ENCODE measurements around the gene MC1R. TPM values are rescaled to one million over a fixed set of nuclear protein-coding genes. Genes with fewer than 3 reads are reported as not detected.
A peak's percentile ranks its signal among the peaks of the same experiment; 100 is the strongest.

Gene MC1R
- total RNA-seq, 2 experiments from 2014 or later, result 2.0 to 2.5 TPM

DNA sequence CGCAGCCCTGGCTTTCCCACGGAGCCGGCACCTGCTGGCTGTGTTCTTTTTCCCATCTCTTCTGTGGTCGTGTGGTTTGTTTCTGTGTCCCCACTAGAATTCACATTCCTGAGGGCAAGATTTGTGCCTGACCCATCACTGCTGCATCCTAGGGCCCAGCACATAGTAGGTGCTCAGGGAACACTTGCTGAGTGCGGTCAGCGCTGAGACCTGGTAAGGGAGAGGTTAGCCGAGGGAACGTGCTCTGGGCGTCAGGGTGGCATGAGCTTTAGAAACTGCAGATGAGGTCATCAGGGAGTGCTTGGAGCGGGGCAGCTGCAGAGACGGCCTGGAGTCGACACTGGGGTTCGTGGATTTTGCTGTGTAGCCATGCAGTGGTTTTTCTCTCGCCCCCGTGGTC lies 35.8 kb downstream of the MC1R start:
- POLR2A ChIA-PET, result interaction anchor here (0.6 to 1.2 kb wide), 2 partner anchors 60 to 385 kb away, joined by 3 read pairs; no protein-coding TSS in a partner anchor
- intact Hi-C loops (cut with micrococcal nuclease), result no loop called here
- Mint-ChIP-seq H3K4me3 (no peak overlapping the region), H3K27me3 (no peaks in the 10 kb centered on the region), H3K27ac (no peak overlapping the region), H3K36me3 (ENCODE audit: low read depth) (peaks cover 7% of the 10 kb centered on the region), H3K9me3 (no peaks in the 10 kb centered on the region), H3K4me1 (ENCODE audit: low read depth) (peaks cover 3% of the 10 kb centered on the region)
- no peak for DNase-seq
- TF ChIP-seq, protein P1, sequence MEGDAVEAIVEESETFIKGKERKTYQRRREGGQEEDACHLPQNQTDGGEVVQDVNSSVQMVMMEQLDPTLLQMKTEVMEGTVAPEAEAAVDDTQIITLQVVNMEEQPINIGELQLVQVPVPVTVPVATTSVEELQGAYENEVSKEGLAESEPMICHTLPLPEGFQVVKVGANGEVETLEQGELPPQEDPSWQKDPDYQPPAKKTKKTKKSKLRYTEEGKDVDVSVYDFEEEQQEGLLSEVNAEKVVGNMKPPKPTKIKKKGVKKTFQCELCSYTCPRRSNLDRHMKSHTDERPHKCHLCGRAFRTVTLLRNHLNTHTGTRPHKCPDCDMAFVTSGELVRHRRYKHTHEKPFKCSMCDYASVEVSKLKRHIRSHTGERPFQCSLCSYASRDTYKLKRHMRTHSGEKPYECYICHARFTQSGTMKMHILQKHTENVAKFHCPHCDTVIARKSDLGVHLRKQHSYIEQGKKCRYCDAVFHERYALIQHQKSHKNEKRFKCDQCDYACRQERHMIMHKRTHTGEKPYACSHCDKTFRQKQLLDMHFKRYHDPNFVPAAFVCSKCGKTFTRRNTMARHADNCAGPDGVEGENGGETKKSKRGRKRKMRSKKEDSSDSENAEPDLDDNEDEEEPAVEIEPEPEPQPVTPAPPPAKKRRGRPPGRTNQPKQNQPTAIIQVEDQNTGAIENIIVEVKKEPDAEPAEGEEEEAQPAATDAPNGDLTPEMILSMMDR (IDR thresholded peaks at IDR 0.05), result no peak
- ATAC-seq, result no peak
- CTCF ChIA-PET, result no interaction called here

DNA sequence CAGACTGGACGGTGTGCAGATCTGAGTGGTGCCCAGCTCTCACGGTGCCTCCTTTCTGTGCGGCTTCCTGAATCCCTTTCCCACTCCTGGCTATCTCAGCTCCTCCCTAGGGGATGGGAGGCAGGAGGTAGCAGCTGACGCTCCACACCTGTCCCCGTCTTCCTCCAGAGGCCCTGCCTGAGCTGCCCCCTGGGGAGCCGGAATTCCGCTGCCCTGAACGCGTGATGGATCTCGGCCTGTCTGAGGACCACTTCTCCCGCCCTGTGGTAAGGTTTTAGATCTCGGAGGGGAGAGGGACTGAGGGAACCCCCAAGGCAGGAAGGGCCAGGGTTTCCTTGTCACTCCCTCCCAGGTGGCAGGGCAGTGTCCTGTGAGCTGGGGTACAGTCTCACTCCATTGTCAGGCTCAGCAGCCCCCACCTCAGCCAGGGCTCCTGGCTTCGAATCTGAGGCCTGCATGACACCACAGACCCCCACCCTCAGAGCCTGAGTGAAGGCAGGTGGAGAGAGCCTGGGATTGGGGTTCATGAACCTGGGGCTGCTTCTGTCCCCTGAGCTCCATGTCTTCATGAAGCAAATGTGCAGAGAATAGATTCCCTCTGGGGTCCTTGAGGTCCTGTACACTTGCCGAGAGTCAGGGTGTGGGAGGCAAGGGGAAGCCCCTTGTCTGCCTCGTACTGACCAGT lies 36.5 kb downstream of the MC1R start:
- Mint-ChIP-seq H3K4me1 (ENCODE audit: low read depth) (peaks cover under 1% of the 10 kb centered on the region), H3K27me3 (no peaks in the 10 kb centered on the region), H3K4me3 (no peak overlapping the region), H3K36me3 (ENCODE audit: low read depth) (peaks cover 7% of the 10 kb centered on the region), H3K27ac (no peak overlapping the region), H3K9me3 (no peaks in the 10 kb centered on the region)
- POLR2A ChIA-PET, result interaction anchor here (1.2 kb wide), 1 partner anchor 61 kb away, joined by 3 read pairs; no protein-coding TSS in a partner anchor
- TF ChIP-seq, protein P1 (IDR thresholded peaks at IDR 0.05), result no peak
- ATAC-seq, result no peak
- CTCF ChIA-PET, result no interaction called here
- intact Hi-C loops (cut with micrococcal nuclease), result no loop called here
- DNase-seq, result no peak

DNA sequence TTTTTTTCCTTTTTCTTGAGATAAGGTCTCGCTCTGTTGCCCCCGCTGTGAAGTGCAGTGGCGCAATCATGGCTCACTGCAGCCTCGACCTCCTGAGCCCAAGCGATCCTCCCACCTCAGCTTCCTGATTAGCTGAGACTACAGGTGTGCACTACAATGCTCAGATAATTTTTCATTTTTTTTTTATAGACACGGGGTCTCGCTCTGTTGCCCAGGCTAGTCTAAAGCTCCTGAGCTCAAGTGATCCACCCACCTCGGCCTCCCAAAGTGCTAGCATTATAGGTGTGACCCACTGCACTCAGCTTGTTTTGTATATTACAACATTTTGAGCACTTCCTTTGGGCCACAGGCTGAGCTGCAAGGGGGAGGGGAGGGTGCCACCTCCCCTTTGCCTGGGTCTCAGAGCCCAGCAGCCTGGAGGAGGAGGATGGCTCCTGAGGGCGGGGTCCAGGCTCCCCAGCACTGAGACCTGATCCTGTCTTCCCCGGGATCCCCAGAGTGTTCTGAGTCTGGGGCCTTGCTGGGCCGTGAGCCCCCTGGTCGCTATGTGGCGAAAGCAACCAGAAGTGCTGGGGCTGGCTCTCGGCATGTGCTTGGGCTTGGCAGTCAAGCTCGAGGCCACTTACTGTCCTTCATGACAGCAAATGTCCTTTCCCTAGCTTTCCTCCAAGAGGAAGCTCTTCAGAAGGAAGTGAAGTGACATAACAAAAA lies 38.0 kb downstream of the MC1R start:
- CTCF ChIA-PET, result no interaction called here
- no peak overlapping the region for H3K27ac Mint-ChIP-seq
- ATAC-seq (no peak), DNase-seq (no peak)
- H3K4me3 Mint-ChIP-seq, result no peak overlapping the region
- POLR2A ChIA-PET, result no interaction called here
- peaks cover 7% of the 10 kb centered on the region for H3K36me3 Mint-ChIP-seq (ENCODE audit: low read depth)
- TF ChIP-seq, protein P1 (IDR thresholded peaks at IDR 0.05), result no peak
- H3K27me3 Mint-ChIP-seq, result no peaks in the 10 kb centered on the region
- no peaks in the 10 kb centered on the region for H3K4me1 Mint-ChIP-seq (ENCODE audit: low read depth)
- no peaks in the 10 kb centered on the region for H3K9me3 Mint-ChIP-seq
- intact Hi-C loops (cut with micrococcal nuclease), result no loop called here

DNA sequence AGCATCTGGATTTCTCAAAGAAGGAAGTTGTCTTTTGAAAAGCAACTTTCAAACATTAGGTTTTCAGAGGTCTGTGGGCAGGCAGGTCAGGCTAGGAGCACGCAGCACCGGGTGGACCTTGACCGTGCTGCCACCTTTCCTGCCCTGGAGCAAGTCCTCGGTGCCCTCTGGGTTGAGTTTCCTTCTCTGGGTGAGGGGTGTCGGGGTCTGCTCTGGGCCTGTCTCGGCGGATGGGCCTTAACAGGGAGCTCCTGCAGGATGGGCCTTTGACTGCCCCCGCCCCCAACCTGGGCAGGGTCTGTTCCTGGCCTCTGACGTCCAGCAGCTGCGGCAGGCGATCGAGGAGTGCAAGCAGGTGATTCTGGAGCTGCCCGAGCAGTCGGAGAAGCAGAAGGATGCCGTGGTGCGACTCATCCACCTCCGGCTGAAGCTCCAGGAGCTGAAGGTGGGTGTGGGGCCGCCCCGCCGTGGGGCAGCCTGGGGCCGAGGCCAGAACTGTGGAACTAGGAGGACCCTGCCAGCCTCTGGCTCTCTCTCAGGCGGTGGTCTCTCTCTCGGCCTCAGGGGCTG lies 38.6 kb downstream of the MC1R start:
- no peaks in the 10 kb centered on the region for H3K4me1 Mint-ChIP-seq (ENCODE audit: low read depth)
- no peak for ATAC-seq
- no peak overlapping the region for H3K4me3 Mint-ChIP-seq
- intact Hi-C loops (cut with micrococcal nuclease), result no loop called here
- peaks cover 7% of the 10 kb centered on the region for H3K36me3 Mint-ChIP-seq (ENCODE audit: low read depth)
- DNase-seq, result no peak
- no peaks in the 10 kb centered on the region for H3K9me3 Mint-ChIP-seq
- ChIA-PET CTCF (no interaction called here), POLR2A (no interaction called here)
- H3K27me3 Mint-ChIP-seq, result no peaks in the 10 kb centered on the region
- TF ChIP-seq, protein P1 (IDR thresholded peaks at IDR 0.05), result no peak
- H3K27ac Mint-ChIP-seq, result no peak overlapping the region

DNA sequence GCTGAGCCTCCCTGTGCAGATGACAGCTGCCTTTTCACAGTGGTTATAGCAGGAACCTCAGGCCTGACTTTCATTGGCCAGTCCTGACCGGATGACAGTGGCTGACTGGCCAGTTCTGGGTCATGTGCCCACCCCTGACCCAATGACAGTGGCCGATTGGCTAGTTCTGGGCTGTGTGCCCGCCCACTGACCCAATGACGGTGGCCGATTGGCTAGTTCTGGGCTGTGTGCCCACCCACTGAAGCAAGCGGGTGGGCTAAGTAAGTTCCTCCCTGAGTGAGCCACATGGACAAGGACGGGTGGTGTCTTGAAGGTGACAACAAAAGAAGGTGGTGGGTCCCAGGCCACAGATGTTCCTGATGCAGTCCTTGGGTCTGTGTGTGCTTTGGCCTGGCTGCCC lies 39.4 kb downstream of the MC1R start:
- intact Hi-C loops (cut with micrococcal nuclease), result no loop called here
- Mint-ChIP-seq H3K4me3 (no peak overlapping the region), H3K27ac (no peak overlapping the region), H3K36me3 (ENCODE audit: low read depth) (peaks cover 7% of the 10 kb centered on the region), H3K4me1 (ENCODE audit: low read depth) (no peaks in the 10 kb centered on the region), H3K27me3 (no peaks in the 10 kb centered on the region), H3K9me3 (no peaks in the 10 kb centered on the region)
- DNase-seq (no peak), ATAC-seq (peak; percentile 62)
- ChIA-PET POLR2A (no interaction called here), CTCF (no interaction called here)
- TF ChIP-seq, protein P1 (IDR thresholded peaks at IDR 0.05), result no peak

Measured in activated CD8-positive, alpha-beta T cell treated with anti-CD3 and anti-CD28 coated beads for 36 hours (primary cell).